Jurkat, Clone E6-1 (cell line): ENCODE data around the gene PANX2.

Experiments
- DNase-seq: peaks from one replicate; pipeline ENCODE4 v3.0.0-alpha.2; 2011; ENCODE audit warnings: low read depth, low spot score
- H3K4me3 ChIP-seq: 2 replicates; pipeline ENCODE4 v1.5.1; 2011; ENCODE audit warnings: mild to moderate bottlenecking, low read length, control low read depth, moderate library complexity

The PANX2 gene

DNA sequence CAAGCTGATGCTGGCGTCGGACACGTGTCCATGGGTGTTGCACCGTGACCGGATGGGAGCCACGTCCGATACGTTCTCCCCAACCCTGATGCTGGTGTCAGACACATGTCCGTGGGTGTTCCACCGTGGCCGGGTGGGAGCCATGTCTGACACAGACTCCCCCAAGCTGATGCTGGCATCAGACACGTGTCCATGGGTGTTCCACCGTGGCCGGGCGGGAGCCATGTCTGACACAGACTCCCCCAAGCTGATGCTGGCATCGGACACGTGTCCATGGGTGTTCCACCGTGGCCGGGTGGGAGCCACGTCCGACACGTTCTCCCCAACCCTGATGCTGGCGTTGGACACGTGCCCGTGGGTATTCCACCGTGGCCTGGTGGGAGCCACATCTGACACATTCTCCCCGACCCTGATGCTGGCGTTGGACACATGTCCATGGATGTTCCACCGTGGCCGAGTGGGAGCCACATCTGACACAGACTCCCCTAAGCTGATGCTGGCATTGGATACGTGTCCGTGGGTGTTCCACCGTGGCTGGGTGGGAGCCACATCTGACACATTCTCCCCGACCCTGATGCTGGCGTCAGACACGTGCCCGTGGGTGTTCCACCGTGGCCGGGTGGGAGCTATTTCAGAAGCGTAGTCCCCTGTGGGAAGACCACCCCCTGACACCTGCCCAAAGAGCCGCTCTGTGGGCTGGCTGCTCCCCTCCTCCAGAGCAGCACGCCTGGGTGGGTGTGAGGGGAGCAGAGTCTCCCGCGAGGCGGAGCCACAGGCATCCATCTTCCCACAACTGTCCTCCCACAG lies 50.3 kb downstream of the PANX2 start:
- no peak for DNase-seq
- no peak overlapping the region for H3K4me3 ChIP-seq

DNA sequence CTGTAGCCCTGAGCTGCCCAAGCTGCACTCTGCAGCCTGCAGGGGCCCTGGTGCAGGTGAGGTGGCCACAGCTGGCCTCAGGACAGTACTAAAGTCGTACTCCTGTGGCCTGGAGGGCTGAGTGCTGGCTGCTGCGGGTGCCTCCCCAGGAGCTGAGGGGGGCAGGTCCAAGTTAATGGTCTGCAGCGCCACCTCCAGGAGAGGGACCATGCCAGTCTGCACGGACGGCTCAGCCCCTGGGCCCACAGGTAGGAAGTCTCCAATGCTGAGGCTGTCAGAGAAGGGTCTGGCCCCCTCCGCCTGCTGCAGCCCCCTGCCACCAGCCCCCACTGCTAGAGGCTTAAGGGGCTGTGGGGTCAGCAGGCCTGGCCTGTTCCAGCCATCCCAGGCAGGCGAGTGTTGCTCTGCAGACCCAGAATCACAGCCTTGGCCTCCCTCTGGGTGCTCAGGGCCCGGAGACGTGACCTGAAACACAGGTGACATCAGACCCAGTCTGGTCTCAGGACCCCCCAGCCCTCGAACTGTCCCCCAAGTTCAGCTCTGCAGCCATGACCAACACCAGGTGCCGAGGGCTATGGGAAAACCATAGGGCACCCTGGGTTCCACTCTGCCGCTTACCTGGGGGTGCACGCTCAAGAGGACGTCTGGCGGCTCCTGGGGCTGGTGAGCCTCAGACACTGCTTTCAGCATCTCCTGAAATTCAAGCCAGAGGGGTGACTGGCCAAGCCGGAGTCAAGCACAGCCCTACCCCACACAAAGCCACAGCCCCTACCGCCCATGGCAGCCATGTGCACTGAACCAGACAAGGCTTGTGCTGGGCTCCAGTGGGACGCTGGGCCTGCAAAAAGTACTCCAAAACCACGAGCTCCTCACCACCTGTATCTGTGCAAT lies 51.1 kb downstream of the PANX2 start:
- DNase-seq = no peak
- H3K4me3 ChIP-seq = no peak overlapping the region

DNA sequence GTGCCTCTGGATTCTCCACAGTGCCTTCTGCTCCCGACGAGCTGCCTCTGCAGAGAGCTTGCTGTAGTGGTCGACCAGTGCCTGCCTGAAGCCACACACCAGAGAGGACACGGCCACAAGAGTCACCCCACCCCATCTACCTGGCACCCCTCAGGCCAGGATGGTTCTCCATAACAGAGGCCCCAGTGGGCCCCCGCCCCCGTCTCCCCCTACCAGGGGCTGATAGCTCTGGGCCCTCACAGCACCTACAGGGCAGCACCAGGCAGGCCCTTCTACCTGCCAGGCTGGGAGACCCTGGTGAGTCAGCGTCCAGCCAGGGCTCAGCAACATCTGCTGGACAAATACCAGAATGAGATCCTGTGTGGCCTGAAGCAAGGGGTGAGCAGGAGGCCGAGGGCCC lies 52.0 kb downstream of the PANX2 start:
- no peak overlapping the region for H3K4me3 ChIP-seq

DNA sequence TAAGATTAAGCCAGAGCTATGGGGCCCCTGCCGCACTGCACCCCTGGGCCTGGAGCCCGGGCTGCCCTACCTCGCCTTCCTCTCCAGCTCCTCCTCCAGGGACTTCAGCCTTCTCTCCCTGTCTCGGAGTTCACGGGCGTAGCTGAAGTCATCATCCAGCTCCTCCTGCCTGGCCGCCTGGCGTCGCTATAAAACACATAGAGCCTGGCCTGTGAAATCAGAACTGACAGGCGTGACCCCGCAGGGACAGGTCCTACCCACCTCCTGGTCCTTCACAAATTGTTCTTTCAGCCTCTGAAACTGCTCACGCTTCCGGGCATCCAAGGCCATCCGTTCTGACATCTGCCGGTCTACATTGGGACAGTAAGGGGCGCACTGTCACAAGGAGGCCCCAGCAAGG lies 53.5 kb downstream of the PANX2 start:
- DNase-seq = no peak

More for the DNA sequence above, 52.0 kb downstream of the PANX2 start:
- no peak for DNase-seq

GRCh38 chr22:50225200-50225969 lies 54.9 kb downstream of the PANX2 start:
- H3K4me3 ChIP-seq = no peak overlapping the region
- no peak for DNase-seq

More for the DNA sequence above, 53.5 kb downstream of the PANX2 start:
- no peak overlapping the region for H3K4me3 ChIP-seq

DNA sequence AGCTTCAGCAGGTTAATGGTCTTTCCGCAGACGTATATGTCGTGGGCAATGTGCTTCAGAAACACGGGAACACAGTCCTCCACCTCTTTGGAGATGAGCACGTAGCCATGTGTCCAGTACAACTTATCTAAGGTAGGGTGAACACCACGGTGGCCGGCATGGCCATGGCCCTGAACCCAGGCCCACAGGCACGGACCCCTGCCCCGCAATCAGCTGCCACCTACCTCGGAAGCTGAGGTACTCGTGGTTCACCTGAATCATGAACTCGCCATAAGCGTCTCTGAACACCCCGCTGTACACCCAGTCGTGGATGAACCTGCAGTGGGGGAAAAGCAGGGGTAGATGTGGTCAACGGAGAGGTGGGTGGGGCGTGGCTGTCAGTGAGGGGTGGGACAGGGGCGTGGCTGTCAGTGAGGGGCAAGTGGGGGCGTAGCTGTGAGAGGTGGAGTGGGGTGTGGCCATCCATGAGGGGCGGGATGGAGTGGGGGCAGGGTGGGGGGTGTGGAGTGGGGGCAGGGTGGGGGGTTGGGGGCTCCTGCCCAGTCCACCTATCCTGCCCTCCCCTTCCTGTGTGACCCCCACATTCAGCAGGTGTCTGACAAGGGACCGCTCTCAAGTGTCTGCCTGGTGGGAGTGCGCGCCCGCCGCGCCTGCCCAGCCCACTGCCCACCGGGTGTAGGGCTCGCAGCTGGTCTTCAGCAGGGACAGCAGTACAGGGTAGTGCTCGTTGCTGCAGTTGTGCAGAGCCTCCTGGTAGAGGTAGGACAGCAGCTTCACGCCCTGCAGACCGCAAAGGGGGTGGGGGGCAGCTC lies 55.7 kb downstream of the PANX2 start:
- DNase-seq = no peak
- H3K4me3 ChIP-seq = no peak overlapping the region

- no peak for DNase-seq
- H3K4me3 ChIP-seq = no peak overlapping the region
These were observed 56.3 kb downstream of the PANX2 start for GRCh38 chr22:50226875-50227165.

- no peak for DNase-seq
- no peak overlapping the region for H3K4me3 ChIP-seq
These were observed 57.2 kb downstream of the PANX2 start for GRCh38 chr22:50227579-50228215.

- H3K4me3 ChIP-seq = no peak overlapping the region
- DNase-seq = no peak
These were observed 57.8 kb downstream of the PANX2 start for GRCh38 chr22:50228366-50228765.

DNA sequence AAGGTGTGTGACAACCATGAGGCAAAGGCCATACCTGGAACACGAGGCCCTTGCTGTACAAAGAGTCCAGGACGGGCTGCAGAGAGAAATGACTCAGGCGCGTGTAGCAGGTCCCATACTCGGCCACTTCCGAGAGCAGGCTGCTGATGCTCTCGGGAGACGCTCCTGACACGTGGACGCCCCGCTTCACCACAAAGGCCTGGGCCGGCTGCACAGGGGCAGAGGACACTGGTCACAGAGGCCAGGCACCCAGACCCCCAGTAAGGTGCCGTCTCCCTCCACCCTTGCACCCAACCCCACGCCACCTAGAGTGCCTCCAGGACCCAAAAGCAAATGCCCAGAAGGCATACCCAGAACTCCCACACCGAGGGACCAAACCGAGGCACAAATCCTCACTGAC lies 58.8 kb downstream of the PANX2 start:
- DNase-seq = no peak
- H3K4me3 ChIP-seq = no peak overlapping the region
